Middle frontal gyrus (tissue), 1 donor: ENCODE results near the gene CIT.
"Not testable (repeated sequence)": the region's sequence is repeated elsewhere in the genome, so short reads cannot be mapped to it uniquely, and the experiment has no call there.

Experiments used
- DNase-seq: peaks from one replicate; pipeline ENCODE4 v3.0.0-alpha.2; 2015; ENCODE audit warnings: low spot score; ENCODE audit errors: extremely low spot score

The CIT gene

DNA sequence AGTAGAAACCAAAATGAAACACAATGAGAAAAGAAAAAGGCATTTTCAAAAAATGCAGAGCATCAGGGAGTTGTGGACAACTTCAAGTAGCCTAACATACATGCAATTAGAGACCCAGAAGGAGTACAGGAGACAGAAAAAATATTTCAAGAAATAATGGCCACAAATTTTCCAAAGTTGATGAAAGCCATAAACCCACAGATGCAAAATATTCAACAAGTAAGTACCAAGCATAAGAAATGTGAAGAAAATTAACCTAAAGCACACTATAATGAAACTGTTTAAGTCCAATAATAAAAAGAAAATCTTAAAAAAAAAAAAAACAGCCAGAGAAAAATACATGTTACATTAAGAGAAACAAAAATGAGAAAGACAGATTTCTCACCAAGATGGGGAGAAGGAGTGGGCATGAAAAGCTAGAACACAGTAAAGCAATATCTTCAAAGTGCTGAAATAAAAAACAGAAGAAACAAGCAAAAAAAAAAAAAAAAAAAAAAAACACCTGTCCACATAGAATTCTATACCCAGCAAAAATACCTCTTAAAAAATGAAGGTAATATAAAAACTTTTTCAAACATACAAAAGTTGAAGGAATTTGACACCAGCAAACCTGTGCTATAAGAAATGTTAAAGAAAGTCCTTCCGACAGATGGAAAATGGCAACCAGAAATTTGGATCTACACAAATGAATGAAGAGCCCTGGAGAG, 132.1 kb downstream of the CIT start:
- no peak for DNase-seq

DNA sequence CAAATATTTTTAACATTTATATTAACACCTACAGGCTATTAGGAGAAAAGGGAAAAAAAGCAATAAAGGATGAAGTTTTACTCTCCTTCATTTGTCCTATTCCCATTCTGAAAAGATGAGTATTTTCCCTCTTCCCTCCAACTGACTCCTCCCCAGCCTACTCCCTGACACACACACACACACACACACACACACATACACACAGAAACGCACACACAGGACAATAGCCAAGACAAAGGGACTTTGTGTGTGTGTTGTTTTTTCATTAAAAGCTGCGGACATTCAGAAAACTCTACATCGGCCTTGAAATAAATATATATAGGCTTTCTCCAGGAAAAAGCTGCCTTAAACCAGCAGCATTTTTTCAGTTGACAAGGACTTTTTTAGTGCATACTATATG, 134.4 kb downstream of the CIT start:
- DNase-seq: no peak

DNA sequence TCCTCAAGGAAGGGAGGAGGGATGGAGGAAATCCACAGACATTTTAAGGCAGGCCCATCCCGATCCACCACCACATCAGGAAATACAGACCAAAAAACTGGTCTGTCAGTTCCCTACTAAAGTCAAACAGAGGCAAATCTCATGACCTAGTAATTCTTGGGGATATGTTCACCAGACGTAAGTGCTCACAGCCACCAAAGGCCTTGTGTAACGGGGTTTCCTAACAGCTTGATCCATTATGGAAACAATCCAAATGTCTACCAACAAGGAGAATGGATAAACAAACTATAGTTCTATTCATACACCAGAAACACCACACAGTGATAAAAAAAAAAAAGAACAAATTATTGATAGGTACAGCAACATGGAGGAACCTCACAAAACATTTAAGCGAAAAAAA, 136.3 kb downstream of the CIT start:
- DNase-seq: no peak

DNA sequence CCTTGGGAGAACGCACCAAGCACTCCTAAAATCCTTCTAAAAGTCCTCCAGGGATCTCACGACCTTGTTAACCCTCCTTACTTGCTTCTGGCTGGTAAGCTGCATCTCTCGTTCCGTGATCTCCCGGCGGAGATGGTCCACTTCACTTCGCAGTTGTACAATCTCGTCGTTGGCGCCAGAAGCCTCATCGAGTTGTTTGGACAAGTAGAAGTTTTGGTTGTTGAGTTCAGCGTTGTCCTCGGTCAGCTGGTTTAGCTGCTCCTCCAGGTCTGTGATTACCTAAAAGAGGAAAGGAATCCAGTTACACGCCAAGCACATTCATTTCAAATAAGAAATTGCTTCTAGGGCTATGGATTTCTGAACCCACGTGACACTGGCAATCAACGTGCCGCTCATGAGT, 142.0 kb downstream of the CIT start:
- no peak for DNase-seq

DNA sequence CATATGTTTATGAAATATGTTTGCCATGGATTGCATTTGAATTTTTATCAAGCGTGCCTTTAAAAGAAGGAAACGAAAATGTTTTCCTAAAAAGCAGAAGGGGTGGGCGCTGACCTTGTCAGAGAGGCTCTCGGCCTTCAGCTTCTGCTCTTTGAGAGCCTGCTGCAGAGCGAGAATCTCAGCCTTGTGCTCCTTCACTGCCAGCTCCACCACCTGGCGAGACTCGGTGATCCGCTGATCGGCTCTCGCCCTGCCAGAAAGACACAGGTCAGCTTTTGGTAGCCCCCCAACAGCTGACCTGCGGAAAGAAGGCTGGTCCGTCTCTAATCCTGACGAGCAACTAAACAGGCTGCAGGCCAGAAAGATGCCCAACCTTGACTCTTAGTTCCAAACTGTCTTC, 146.7 kb downstream of the CIT start:
- no peak for DNase-seq

DNA sequence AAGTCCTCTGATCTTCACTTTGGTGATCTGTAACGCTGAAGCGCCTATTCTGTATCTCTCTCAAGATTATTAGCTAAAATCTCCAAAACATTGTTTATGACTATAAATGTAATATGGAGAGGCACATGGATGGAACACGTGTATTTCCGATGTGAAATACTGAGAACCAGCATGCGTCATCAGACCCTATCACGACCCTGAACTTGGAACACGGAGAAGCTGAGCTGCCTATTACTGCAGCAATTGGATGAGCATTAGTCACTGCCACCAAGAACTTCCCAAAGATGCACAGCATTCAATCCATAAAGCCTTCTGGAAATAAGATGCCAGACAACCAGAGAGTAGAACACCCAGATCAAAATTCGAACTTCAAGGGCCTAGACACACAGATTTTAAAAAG, 147.2 kb downstream of the CIT start:
- no peak for DNase-seq

DNA sequence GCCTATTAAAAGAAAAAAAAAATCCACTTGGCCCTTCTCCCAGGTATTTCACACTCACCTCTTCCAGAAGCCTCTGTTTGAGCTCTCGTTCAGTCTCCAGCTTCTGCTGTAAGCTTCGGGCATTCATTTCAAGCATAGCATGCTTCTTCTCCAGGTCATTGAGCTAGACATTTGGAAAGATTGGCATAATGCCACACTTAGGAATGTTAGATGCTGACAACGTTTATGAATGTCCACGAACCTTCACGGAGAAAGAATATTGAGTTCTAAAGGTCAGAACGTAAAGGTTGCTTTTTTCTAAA, 148.7 kb downstream of the CIT start:
- peak; percentile 46 for DNase-seq

DNA sequence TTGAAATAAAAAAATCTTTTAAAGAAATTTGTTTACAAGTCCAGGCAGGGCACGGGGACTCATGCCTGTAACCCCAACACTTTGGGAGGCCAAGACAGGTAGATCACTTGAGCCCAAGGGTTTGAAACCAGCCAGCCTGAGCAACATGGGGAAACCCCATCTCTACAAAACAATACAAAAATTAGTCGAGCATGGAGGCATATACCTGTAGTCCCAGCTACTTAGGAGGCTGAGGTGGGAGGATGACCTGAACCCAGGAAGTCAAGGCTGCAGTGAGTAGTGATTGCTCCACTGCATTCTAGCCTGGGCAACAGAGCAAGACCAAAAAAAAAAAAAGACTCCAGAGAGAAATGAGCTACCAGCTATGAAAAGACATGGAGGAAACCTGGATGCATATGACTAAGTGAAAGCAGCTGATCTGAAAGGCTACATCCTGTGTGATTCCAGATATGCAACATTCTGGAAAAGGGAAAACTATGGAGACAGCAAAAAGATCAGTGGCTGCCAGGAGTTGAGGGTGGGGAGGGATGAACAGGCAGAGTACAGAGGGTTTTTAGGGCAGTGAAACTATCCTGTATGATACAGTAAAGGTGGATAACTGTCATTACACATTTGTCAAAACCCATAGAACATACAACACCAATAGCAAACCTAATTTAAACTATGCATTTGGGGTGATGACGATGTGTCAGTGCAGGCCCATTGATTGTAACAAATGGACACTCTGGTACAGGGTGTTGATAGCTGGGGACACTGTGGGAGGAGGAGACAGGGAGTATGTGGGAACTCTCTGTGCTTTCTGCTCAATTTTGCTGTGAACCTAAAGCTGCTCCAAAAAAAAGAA, 149.3 kb downstream of the CIT start:
- no peak for DNase-seq

DNA sequence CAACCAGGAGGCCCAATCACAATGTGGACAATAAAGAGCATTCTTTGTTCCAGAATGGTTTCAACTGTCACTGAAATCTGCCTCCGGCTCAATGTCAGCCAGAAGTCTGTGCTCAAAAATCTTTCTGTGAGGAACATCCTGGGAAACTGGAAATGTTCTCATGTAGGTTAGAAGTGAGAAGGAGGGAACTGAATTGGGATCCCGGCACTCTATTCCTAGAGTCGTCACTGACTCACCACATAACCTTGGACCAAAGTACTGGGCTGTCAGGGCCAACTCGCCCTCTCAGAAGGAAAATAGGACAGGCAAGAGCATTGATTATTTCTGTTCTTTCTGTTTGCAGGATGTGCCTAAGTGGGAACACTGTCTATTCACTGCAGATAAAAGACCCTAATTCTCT, 151.6 kb downstream of the CIT start:
- peak; percentile 8 for DNase-seq

DNA sequence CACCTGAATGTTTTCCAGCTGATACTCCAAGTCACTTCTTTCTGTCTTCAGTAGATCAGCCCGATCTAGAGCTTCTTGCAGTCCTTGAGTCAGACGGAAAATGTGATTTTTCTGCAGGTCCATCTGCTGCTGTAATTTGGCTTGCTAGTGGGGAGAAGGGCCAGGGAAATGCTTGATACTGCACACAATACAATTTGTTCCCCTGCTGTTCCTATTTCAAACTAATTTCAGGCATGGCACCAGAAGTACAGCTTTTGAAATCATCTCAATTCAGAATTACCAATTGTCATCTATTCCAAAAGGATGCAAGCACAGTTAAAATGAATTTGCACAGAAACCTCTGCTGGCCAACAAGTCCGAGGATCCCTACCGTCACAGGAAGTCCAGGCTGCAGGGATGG, 155.8 kb downstream of the CIT start:
- DNase-seq: no peak

DNA sequence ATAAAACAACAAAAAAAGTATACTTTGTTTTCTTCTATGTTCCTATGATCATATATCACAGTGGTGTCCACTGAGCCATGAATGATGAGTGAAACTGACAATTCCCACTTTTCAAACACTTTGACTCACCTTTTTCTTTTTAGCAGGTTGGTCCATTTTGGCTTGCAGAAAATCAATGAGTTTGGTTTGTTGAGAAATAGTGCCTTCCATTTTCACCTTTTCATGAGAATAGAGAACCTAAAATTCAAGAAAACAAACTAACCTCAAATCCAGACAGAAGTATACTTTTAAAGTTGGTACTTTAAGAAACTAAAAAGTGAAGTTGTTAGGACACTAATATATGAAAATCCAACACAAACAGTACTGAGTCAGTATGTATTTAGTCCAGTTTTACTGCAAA, 156.8 kb downstream of the CIT start:
- no peak for DNase-seq

DNA sequence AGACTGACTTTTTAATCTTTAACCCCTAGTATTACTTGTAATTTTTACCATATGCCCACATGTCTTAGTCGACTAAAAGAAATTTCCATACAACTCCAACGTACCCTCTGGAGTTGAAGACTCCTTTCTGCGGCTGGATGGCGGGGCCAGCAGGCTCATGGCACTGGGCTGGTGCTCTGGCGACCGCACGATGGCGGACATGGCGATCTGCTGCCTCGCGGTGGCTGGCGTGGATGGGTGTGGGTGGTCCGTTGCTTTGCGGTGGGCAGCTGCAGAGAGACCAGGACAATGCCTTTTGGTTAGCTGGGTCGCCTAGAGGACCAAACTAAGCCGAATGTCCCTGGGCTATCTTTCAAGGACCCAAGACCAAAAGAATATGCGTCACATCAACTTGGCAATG, 159.0 kb downstream of the CIT start:
- no peak for DNase-seq

DNA sequence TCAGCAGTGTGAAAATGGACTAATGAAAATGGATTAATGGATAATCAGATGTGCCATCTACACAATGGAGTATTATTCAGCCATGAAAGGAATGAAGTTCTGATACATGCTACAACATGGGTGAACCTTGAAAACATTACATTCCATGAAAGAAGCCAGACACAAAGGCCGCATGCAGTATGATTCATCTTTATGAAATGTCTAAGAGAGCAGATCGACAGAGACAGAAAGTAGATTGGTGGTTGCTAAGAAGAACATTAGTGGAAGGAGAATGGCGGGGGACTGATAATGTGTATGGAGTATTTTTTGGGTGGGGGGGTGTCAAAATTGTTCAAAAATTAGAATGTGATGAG, 161.9 kb downstream of the CIT start:
- DNase-seq: no peak

DNA sequence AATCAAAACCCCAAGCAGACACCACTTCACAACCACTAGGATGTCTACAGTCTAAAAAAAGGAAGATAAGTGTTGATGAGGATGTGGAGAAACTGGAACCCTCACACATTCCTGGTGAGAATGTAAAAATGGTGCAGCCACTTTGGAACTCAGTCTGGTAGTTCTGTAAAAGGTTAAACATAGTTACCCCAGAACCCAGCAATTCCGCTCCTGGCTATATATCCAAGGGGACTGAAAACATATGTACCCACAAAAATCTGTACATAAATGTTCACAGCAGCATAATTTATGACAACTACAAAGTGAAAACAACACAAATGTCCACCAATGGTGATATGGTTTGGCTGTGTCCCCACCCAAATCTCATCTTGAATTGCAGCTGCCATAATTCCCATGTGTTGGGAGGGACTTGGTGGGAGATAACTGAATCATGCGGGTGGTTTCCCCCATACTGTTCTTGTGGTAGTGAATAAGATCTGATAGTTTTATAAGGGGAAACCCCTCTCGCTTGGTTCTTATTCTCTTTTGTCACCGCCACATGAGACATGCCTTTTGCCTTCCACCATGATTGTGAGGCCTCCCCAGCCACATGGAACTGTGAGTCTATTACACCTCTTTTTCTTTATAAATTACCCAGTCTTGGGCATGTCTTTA, 162.4 kb downstream of the CIT start:
- DNase-seq: no peak

DNA sequence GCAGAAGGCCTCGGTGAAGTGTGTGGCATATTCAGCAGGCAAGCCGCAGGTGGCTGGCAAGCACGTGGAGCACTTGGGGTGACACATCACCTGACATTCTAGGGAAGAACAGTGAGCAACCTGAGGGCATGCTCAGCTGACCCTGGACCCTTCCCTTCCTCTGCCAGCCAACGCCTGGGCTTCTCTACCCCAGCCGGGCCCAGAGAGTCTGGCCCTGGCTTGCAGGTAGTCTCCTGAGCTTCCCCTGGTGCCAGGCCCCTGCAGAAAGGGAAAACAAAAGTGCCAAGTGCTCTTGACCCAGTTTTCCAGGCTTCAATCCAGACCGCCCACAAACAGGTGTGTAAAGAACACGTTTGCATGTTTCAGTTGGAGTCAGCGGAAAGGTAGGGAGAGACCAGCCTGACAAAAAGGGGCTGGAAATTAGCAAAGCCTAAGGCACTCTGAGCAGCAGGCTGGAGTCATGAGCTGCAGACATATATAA, 163.5 kb downstream of the CIT start:
- DNase-seq: no peak

DNA sequence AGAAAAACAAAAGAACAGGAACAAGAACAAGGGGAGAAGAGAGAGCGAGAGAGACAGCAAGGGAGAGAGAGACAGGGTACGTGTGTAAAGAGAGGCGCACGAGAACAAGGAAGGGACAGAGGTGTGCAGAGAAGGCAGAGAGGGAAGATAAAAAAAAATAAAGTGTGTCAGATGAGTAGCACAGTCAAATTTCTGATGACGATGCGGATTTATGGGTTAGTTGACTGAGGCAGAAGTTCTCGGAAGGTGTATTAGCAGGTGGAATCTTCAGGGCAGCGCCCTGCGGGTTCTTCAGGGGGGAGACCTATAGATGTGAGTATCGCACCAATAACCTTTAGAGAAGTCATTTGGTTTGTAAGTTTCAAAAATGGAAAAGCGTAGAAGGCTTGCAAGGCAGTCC, 164.4 kb downstream of the CIT start:
- no peak for DNase-seq

DNA sequence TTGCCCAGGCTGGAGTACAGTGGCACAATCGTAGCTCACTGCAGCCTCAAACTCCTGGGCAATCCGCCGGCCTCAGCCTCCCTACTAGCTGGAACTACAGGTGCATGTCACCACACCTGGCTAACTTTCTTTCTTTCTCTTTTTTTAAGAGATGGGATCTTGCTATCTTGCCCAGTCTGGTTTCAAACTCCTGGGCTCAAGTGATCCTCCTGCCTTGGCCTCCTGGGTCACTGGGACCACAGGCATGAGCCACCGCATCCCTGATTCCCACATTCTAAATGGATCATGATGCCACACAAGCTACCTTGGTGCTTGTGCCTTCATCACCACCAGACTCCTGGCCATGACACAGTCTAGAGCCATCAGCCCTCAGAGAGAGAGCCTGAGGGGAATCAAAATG, 165.4 kb downstream of the CIT start:
- DNase-seq: no peak

DNA sequence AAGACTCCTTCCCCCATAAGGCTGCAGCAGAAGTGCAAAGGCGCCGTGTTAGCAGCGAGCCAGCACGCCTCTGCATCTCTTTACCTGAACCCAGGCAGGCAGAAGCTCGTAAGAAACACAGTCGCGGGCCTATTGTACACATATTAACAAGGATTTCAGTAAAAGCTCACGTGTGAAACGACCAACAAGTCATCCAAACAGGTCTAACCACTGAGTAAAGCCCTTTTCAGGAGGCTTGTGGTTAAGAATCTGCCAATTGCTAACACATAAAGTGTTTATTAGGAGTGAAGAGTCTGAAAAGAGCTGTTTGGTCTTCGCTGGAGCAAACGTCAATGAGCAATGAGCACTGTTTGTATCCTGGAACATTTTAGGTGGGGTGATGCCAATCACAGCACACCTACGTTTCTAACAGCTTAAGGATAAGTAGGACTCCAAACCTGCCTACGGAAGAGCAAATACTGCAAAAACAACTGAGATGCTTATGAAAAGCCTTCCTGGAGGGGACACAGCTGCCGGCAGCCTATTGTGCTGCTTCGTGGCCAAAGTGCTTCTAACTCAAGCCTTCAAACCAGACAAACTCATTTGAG, 166.1 kb downstream of the CIT start:
- DNase-seq: no peak

DNA sequence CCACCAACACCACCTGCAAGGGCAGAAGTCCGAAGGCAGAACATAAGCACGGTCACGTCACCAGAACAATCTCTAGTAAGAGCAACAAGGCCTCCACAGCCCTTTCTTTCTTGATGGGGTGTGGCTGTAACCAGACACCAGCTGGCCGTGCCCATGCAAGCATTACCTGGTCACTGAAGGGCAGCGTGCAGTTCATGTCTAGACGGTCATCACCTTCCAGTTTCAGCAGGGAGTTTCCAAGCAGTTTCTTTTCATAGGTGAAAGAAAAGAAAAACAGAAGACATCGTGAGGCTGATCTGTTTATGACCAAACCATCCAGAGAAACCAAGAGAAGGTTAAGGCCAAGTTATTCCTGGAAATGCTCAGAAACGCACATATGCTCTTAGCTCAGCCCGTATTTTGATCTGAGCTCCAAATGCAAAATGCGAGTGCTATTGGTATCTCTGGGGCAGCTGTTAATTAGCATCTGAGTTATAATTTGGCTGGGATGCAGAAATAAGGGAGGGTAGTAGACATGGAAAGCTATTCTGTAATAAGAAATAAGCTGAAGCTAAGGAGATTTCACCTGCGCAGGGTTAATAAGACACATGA, 166.7 kb downstream of the CIT start:
- no peak for DNase-seq

DNA sequence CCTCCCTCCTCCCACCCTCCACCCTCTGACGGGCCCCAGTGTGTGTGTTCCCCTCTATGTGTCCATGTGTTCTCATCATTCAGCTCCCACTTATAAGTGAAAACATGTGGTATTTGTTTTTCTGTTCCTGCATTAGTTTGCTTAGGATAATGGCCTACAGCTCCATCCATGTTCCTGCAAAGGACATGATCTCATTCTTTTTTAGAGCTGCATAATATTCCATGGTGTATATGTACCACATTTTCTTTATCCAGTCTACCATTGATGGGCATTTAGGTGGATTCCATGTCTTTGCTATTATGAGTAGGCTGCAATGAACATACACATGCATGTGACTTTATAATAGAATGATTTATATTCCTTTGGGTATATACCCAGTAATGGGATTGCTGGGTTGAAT, 170.7 kb downstream of the CIT start:
- DNase-seq: not testable (repeated sequence)

DNA sequence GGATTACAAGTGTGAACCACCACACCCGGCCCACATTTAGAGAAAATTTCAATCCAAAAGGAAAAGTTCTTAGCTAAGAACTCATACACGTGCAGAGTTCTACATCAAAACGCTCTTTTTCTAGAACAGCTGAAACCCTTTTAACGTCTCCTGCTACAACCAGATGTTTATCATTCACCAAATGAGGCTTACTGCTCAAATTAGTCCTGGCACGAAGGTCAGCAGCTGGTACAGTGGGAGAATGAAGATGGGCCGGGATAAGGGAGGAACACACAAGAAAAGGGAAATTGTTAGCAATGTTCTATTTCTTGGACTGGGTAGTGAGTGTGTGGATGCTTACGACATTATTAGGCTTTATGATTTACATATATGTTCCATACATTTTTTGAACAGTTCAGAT, 171.9 kb downstream of the CIT start:
- DNase-seq: no peak
